ENCODE measurements around the gene TRPC4AP. TPM values are rescaled to one million over a fixed set of nuclear protein-coding genes. Genes with fewer than 3 reads are reported as not detected.

The TRPC4AP gene
- polyA plus RNA-seq, 2 of the 4 experiments (the other 2 are of a cell fraction), result 51.4 to 55.3 TPM

DNA sequence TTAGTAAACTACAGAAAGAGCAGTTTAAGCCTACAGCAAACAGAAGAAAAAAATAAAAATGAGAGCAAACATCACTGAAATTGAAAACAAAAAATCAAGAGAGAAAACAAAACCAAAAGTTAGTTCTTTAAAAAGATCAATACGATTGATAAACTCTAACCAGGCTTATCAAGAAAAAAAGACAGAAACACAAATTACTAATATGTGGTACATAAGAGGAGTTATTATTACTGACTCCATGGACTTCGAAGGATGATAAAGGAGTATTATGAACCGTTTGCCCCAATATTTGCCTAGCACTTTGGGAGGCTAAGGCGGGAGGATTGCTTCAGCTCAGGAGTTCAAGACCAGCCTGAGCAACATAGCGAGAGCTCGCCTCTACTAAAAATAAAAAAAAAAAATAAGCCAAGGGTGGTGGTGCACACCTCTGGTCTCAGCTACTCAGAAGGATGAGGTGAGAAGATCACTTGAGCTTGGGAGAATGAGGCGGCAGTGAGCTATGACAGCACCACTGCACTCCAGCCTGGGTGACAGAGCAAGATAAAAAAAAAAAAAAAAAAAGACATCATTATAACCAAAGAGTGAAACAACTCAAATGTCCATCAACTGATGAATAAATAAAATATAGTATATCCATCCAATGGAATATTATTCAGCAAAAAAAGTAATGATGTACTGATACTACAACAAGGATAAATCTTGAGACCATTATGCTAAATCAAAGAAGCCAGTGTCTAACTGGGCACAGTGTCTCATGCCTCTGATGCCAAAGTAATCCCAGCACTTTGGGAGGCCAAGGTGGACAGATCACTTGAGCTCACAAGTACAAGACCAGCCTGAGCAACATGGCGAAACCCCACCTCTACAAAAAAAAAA lies 12.9 kb downstream of the TRPC4AP start:
- H3K9me3 ChIP-seq, result no peaks in the 10 kb centered on the region
- no peaks in the 10 kb centered on the region for H3K4me1 ChIP-seq
- FAIRE-seq, result no peak
- no peak overlapping the region for H3K4me3 ChIP-seq
- ChIA-PET CTCF (interaction anchor here (2.1 kb wide), 1 partner anchor 16 kb away, joined by 6 read pairs; no protein-coding TSS in a partner anchor), POLR2A (no interaction called here)
- DNase-seq (ENCODE audit: low read depth in 1 of 2, low spot score in 1 of 2), result no peak
- no peak overlapping the region for H3K4me2 ChIP-seq
- no peak overlapping the region for H3K27ac ChIP-seq
- ATAC-seq, result no peak
- TF ChIP-seq CEBPB (IDR thresholded peaks at IDR 0.05), result no peak
- TF ChIP-seq, protein P1, sequence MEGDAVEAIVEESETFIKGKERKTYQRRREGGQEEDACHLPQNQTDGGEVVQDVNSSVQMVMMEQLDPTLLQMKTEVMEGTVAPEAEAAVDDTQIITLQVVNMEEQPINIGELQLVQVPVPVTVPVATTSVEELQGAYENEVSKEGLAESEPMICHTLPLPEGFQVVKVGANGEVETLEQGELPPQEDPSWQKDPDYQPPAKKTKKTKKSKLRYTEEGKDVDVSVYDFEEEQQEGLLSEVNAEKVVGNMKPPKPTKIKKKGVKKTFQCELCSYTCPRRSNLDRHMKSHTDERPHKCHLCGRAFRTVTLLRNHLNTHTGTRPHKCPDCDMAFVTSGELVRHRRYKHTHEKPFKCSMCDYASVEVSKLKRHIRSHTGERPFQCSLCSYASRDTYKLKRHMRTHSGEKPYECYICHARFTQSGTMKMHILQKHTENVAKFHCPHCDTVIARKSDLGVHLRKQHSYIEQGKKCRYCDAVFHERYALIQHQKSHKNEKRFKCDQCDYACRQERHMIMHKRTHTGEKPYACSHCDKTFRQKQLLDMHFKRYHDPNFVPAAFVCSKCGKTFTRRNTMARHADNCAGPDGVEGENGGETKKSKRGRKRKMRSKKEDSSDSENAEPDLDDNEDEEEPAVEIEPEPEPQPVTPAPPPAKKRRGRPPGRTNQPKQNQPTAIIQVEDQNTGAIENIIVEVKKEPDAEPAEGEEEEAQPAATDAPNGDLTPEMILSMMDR (IDR thresholded peaks at IDR 0.05), result no peak
- TF ChIP-seq, protein P2, sequence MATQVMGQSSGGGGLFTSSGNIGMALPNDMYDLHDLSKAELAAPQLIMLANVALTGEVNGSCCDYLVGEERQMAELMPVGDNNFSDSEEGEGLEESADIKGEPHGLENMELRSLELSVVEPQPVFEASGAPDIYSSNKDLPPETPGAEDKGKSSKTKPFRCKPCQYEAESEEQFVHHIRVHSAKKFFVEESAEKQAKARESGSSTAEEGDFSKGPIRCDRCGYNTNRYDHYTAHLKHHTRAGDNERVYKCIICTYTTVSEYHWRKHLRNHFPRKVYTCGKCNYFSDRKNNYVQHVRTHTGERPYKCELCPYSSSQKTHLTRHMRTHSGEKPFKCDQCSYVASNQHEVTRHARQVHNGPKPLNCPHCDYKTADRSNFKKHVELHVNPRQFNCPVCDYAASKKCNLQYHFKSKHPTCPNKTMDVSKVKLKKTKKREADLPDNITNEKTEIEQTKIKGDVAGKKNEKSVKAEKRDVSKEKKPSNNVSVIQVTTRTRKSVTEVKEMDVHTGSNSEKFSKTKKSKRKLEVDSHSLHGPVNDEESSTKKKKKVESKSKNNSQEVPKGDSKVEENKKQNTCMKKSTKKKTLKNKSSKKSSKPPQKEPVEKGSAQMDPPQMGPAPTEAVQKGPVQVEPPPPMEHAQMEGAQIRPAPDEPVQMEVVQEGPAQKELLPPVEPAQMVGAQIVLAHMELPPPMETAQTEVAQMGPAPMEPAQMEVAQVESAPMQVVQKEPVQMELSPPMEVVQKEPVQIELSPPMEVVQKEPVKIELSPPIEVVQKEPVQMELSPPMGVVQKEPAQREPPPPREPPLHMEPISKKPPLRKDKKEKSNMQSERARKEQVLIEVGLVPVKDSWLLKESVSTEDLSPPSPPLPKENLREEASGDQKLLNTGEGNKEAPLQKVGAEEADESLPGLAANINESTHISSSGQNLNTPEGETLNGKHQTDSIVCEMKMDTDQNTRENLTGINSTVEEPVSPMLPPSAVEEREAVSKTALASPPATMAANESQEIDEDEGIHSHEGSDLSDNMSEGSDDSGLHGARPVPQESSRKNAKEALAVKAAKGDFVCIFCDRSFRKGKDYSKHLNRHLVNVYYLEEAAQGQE (IDR thresholded peaks at IDR 0.05), result no peak
- TF ChIP-seq NR3C1 (IDR thresholded peaks at IDR 0.05), result no peak
- WGBS (ENCODE audit: missing lambda C conversion rate), result 91% methylated on average over 8 of the region's 8 CpGs

DNA sequence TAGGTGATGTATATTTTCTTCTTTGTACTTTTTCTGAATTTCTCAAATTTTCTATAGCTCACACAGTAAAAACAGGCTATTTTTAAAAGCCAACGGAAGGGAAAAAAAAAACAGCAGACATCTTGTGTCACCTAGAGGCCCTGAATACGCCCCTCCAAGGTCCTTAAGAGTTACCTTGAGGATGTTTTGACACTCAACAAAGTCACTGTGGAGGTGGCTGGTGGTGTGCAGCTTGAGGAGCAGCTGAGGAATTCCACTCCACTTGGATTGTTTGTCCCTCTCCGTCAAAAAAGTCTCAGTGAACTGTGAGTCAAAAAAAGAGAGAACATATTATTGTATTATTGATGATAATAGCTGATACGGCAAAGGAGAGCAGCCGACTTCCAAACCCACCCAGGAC lies 14.7 kb downstream of the TRPC4AP start:
- ATAC-seq, result no peak
- CTCF ChIA-PET, result interaction anchor here (0.6 to 1.4 kb wide), 3 partner anchors 9 to 472 kb away, joined by 3 to 4 read pairs (median 3); no protein-coding TSS in a partner anchor
- TF ChIP-seq EHMT2 (IDR thresholded peaks at IDR 0.05; ENCODE audit: low read depth) (no peak), JUN (IDR thresholded peaks at IDR 0.05) (no peak), CBX2 (IDR thresholded peaks at IDR 0.05; ENCODE audit: borderline replicate concordance, low read depth) (no peak), MYC (IDR thresholded peaks at IDR 0.05; ENCODE audit: borderline replicate concordance, low read length) (no peak), FOXS1 (CRISPR knock-in tag; IDR thresholded peaks at IDR 0.05) (no peak), KDM5A (IDR thresholded peaks at IDR 0.05) (no peak), NPAS2 (CRISPR knock-in tag; IDR thresholded peaks at IDR 0.05; ENCODE audit: borderline replicate concordance) (no peak), TFCP2L1 (CRISPR knock-in tag; IDR thresholded peaks at IDR 0.05) (no peak), RCOR1 (IDR thresholded peaks at IDR 0.05; ENCODE audit: low read depth, low read length) (no peak), FOSL2 (IDR thresholded peaks at IDR 0.05) (no peak), FOSL2 (CRISPR knock-in tag; IDR thresholded peaks at IDR 0.05) (no peak), SMC3 (IDR thresholded peaks at IDR 0.05) (no peak), EP300 (IDR thresholded peaks at IDR 0.05) (no peak), RAD21 (conservative IDR thresholded peaks at IDR 0.05 in 1 of 2, IDR thresholded peaks at IDR 0.05 in 1 of 2) (no peak), MAZ (IDR thresholded peaks at IDR 0.05; ENCODE audit: borderline replicate concordance, low read depth, low read length) (no peak), POLR2AphosphoS2 (conservative IDR thresholded peaks at IDR 0.05; ENCODE audit: low read length) (no peak), SREBF2 (IDR thresholded peaks at IDR 0.05) (no peak)
- TF ChIP-seq, protein P3, sequence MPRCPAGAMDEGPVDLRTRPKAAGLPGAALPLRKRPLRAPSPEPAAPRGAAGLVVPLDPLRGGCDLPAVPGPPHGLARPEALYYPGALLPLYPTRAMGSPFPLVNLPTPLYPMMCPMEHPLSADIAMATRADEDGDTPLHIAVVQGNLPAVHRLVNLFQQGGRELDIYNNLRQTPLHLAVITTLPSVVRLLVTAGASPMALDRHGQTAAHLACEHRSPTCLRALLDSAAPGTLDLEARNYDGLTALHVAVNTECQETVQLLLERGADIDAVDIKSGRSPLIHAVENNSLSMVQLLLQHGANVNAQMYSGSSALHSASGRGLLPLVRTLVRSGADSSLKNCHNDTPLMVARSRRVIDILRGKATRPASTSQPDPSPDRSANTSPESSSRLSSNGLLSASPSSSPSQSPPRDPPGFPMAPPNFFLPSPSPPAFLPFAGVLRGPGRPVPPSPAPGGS (IDR thresholded peaks at IDR 0.05), result no peak
- TF ChIP-seq, protein P2 (IDR thresholded peaks at IDR 0.05), result no peak

More for the DNA sequence above, 14.7 kb downstream of the TRPC4AP start:
- peaks cover 4% of the 10 kb centered on the region; the same call in 1 of the 3 replicates for H3K9me3 ChIP-seq
- H3K4me1 ChIP-seq, result no peaks in the 10 kb centered on the region
- POLR2A ChIA-PET, result no interaction called here
- no peak overlapping the region for H3K4me2 ChIP-seq
- 88% methylated on average over 5 of the region's 5 CpGs for WGBS (ENCODE audit: missing lambda C conversion rate)
- DNase-seq (ENCODE audit: low read depth in 1 of 2, low spot score in 1 of 2) (no peak), FAIRE-seq (no peak)
- no peak overlapping the region for H3K4me3 ChIP-seq
- H3K27ac ChIP-seq, result no peak overlapping the region
